ENCODE data around the gene TMEM198. TPM values are rescaled to one million over a fixed set of nuclear protein-coding genes. Genes with fewer than 3 reads are reported as not detected.

TMEM198 gene
- total and polyA plus RNA-seq, 2 donors (not counting 3 experiments of a cell fraction or from before 2014, with no cell fraction given): not detected

- BruUV-seq (replicated peaks): no TSS peak
- no peak for TF ChIP-seq FOS (IDR thresholded peaks at IDR 0.05; ENCODE audit: borderline replicate concordance, insufficient read depth, low read length)
- TF ChIP-seq EZH2 (IDR thresholded peaks at IDR 0.05; ENCODE audit: borderline replicate concordance, low read depth, low read length, severe bottlenecking): no peak
- no peak for TF ChIP-seq JUN (IDR thresholded peaks at IDR 0.05; ENCODE audit: borderline replicate concordance, insufficient read depth, insufficient read length, low read depth)
- no peak for TF ChIP-seq MYC (IDR thresholded peaks at IDR 0.05; ENCODE audit: low read depth, low read length)
- TF ChIP-seq POLR2AphosphoS5 (IDR thresholded peaks at IDR 0.05; ENCODE audit: insufficient read depth, low read depth, low read length): no peak
- no peak for TF ChIP-seq GATA2 (IDR thresholded peaks at IDR 0.05; ENCODE audit: insufficient read depth, insufficient read length, low read depth, low read length)
- TF ChIP-seq CTCF (IDR thresholded peaks at IDR 0.05; ENCODE audit: extremely low read depth in 1 of 2, insufficient read depth in 1 of 2, low read depth in 1 of 2, low read length in 2 of 2): no peak
- no peak for TF ChIP-seq POLR2A (IDR thresholded peaks at IDR 0.05; ENCODE audit: low read depth, low read length)
- no peak for TF ChIP-seq MAX (IDR thresholded peaks at IDR 0.05; ENCODE audit: insufficient read depth, insufficient read length)
- Histone ChIP-seq H4K20me1 (replicated peaks; ENCODE audit: control insufficient read depth, extremely low read depth, insufficient read depth, low read length) (no peaks in the 10 kb centered on the region), H3K79me2 (ENCODE audit: control insufficient read depth, insufficient read depth, low read length) (no peaks in the 10 kb centered on the region), H3K4me1 (ENCODE audit: control insufficient read depth, extremely low read depth, insufficient read depth, low read length) (peaks cover 7% of the 10 kb centered on the region), H3K9ac (replicated peaks; ENCODE audit: extremely low read depth, insufficient read depth, low read length) (no peak overlapping the region), H3K4me2 (ENCODE audit: insufficient read depth, low read length) (no peak overlapping the region), H3K27me3 (ENCODE audit: control insufficient read depth in 2 of 2, insufficient read depth in 2 of 2, low read length in 2 of 2) (peaks cover 0 to 3% of the 10 kb centered on the region in 2 experiments), H3K27ac (ENCODE audit: insufficient read depth, low read depth, low read length) (no peak overlapping the region), H3K4me3 (replicated peaks in 1 of 3; ENCODE audit: insufficient read depth in 1 of 3, low read depth in 1 of 3, low read length in 3 of 3) (no peak overlapping the region), H3K9me1 (replicated peaks; ENCODE audit: control insufficient read depth, extremely low read depth, insufficient read depth, low read length) (no peaks in the 10 kb centered on the region), H2AFZ (ENCODE audit: low read depth, low read length) (no peak overlapping the region), H3K36me3 (ENCODE audit: control insufficient read depth in 2 of 2, extremely low read depth in 1 of 2, insufficient read depth in 2 of 2, low read length in 2 of 2) (no peaks in the 10 kb centered on the region), H3K9me3 (replicated peaks; ENCODE audit: control insufficient read depth, insufficient read depth, low read length) (no peaks in the 10 kb centered on the region)
- intact Hi-C loops (cut with micrococcal nuclease): no loop called here
- CTCF ChIA-PET: no interaction called here
- DNase-seq (ENCODE audit: low read depth, low spot score) (no peak), FAIRE-seq (no peak)
- POLR2A ChIA-PET: no interaction called here
- dilution Hi-C loops (cut with MboI; ENCODE audit: extremely low pct_ligation_motif_present, low sequenced_read_pairs): no loop called here
These were observed 49.3 kb downstream of the TMEM198 start for GRCh38 chr2:219593154-219593553.
